ENCODE results near the gene PPP1CA.
A peak's percentile ranks its signal among the peaks of the same experiment; 100 is the strongest.

- TF ChIP-seq POLR2AphosphoS5 (IDR thresholded peaks at IDR 0.05; ENCODE audit: low read depth, low read length): 0 out of 2 replicates have a peak, but pooled peaks have one; percentile 35
- no peak for TF ChIP-seq SIN3A (IDR thresholded peaks at IDR 0.05; ENCODE audit: borderline replicate concordance, insufficient read depth, low read length)
Observed at GRCh38 chr11:67398661-67399563, 2.7 kb downstream of the PPP1CA start.

All from PFSK-1 (cell line).